ENCODE results near the gene KCNMB1.

DNA sequence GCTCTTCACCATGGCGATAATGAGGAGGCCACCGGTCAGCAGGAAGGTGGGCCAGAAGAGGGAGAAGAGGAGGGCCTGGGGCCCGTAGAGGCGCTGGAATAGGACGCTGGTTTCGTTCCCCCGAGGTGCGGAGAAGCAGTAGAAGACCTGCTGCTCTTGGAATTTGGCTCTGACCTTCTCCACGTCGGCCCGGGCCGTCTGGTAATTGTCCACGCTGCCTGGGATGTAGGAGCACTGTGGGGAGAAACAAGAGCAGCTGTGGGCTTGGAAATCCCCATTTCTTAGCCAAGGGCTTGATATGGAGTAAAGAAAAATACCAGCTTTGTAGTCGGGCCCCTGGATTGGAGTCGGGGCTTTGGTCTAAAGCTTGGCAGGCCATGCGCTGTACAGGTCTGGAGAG is 10.4 kb downstream of the KCNMB1 start:
- TF ChIP-seq EZH2 (optimal IDR thresholded peaks at IDR 0.05; ENCODE audit: low read depth, low read length) (no peak), EZH2phosphoT487 (IDR thresholded peaks at IDR 0.05; ENCODE audit: low read length) (no peak)
- TF ChIP-seq, protein P1, sequence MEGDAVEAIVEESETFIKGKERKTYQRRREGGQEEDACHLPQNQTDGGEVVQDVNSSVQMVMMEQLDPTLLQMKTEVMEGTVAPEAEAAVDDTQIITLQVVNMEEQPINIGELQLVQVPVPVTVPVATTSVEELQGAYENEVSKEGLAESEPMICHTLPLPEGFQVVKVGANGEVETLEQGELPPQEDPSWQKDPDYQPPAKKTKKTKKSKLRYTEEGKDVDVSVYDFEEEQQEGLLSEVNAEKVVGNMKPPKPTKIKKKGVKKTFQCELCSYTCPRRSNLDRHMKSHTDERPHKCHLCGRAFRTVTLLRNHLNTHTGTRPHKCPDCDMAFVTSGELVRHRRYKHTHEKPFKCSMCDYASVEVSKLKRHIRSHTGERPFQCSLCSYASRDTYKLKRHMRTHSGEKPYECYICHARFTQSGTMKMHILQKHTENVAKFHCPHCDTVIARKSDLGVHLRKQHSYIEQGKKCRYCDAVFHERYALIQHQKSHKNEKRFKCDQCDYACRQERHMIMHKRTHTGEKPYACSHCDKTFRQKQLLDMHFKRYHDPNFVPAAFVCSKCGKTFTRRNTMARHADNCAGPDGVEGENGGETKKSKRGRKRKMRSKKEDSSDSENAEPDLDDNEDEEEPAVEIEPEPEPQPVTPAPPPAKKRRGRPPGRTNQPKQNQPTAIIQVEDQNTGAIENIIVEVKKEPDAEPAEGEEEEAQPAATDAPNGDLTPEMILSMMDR (IDR thresholded peaks at IDR 0.05; ENCODE audit: low read length), result no peak

Measured in MM.1S (cell line).